Left ventricle myocardium inferior (tissue), 1 donor: Measurements from ENCODE around the gene CAPN2. TPM values are rescaled to one million over a fixed set of nuclear protein-coding genes. Genes with fewer than 3 reads are reported as not detected.

Experiments
- DNase-seq: peaks from one replicate; pipeline ENCODE4 v3.0.0-alpha.2; 2020
- H3K27ac ChIP-seq: fragments of 200-600 bp; replicated peaks from 2 replicates; pipeline ENCODE4 v1.8.0; 2021
- H3K27me3 ChIP-seq: fragments of 200-600 bp; 2 replicates; pipeline ENCODE4 v1.8.0; 2021; ENCODE audit warnings: low read depth
- H3K36me3 ChIP-seq: fragments of 200-600 bp; 2 replicates; pipeline ENCODE4 v1.8.0; 2021
- H3K4me1 ChIP-seq: fragments of 200-600 bp; 2 replicates; pipeline ENCODE4 v1.8.0; 2021
- H3K4me3 ChIP-seq: fragments of 200-600 bp; 2 replicates; pipeline ENCODE4 v1.8.0; 2021; ENCODE audit warnings: mild to moderate bottlenecking, moderate library complexity
- H3K9me3 ChIP-seq: fragments of 200-600 bp; replicated peaks from 2 replicates; pipeline ENCODE4 v1.8.0; 2021
- intact Hi-C: fragments of 100-400 bp; cut with micrococcal nuclease; formaldehyde crosslinking; loops from one replicate; pipeline ENCODE4 v1.11.0; 2022
- total RNA-seq: library from RNA; stranded (reverse); fragmentation: NEBNext Ultra II Directional; extraction: Animal tissue kit (Norgen Biotek cat#: 25700); gene quantifications from one replicate; pipeline ENCODE4 v1.2.1, GENCODE V29; 2021
- TF ChIP-seq, protein P1 (sequence below): fragments of 200-600 bp; IDR thresholded peaks from 2 replicates; pipeline ENCODE4 v1.8.0; 2021; ENCODE audit warnings: antibody characterized with exemption, mild to moderate bottlenecking, borderline replicate concordance
- donor health status: DM: no; HTN: yes; CAD: no; lungs with severe emphysema.

The CAPN2 gene
- total RNA-seq, 1 donor from 2014 or later, result 65.3 TPM

DNA sequence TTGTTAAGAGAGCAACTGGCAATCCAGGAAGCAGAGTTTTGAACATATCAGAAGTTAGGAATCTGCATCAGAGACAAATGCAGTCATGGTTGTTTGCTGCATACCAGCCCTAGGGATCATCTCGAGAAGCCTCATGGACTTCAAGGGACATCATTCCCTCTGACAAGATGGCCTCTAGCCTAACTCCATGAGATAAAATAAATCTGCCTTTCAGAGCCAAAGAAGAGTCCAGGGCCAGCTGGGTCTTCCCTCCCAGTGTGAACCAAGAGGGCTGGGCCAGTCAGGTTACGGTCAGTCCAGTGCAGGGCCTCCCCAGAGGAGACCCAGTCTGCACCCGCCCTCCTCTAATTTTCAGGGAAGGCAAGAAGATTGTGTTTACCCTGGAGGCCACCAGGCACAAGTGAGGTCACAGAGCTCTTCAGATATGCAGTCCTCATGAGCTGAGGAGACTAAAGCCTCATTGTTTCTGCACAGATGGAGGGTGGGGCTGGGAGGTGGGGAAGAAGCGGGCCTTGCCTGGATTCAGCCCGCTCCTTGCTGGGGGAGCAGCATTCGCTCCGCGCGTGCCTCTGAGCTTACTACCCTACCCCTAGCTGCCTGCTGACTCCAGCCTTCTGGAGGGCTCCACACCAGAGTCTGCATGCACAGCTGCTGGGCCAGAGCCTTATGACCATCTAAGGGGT, 52.8 kb downstream of the CAPN2 start:
- DNase-seq, result peak; percentile 74

DNA sequence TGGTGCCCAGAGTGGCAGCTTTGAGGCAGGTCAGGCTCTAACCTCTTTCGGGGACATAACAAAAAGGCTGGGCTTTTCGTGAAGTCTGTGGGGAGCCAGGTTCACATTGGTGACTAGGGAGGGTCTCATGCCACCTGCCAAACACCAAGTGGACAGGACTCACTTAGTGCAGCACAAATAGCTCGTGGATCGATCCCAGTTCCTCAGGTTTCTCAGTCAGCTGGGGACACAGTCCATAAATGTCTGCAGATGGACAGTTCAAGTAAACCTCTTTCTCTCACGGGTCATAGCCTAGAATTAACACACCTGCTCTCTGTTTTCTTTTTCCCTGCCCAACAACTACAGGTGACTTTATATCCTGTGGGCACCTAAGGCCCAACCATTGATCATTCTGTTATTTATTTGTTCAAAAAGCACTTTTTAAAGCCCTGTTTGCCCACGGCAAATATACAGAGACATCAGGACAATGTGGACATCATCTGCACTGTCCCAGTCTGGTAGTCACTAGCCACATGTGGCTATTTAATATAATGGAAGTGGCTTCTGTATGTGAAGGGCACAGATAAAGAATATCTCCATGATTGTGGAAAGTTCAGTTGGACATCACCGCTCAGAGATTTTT, 53.5 kb downstream of the CAPN2 start:
- Histone ChIP-seq H3K27me3 (no peaks in the 10 kb centered on the region), H3K27ac (peak overlapping the region; percentile 71), H3K4me3 (no peak overlapping the region), H3K36me3 (peaks cover 83% of the 10 kb centered on the region), H3K9me3 (no peaks in the 10 kb centered on the region), H3K4me1 (peaks cover 20% of the 10 kb centered on the region)
- intact Hi-C loops, result no loop called here
- DNase-seq, result no peak
- TF ChIP-seq, protein P1, sequence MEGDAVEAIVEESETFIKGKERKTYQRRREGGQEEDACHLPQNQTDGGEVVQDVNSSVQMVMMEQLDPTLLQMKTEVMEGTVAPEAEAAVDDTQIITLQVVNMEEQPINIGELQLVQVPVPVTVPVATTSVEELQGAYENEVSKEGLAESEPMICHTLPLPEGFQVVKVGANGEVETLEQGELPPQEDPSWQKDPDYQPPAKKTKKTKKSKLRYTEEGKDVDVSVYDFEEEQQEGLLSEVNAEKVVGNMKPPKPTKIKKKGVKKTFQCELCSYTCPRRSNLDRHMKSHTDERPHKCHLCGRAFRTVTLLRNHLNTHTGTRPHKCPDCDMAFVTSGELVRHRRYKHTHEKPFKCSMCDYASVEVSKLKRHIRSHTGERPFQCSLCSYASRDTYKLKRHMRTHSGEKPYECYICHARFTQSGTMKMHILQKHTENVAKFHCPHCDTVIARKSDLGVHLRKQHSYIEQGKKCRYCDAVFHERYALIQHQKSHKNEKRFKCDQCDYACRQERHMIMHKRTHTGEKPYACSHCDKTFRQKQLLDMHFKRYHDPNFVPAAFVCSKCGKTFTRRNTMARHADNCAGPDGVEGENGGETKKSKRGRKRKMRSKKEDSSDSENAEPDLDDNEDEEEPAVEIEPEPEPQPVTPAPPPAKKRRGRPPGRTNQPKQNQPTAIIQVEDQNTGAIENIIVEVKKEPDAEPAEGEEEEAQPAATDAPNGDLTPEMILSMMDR, result no peak

More for the DNA sequence above, 52.8 kb downstream of the CAPN2 start:
- peaks cover 83% of the 10 kb centered on the region for H3K36me3 ChIP-seq
- H3K4me1 ChIP-seq, result peaks cover 16% of the 10 kb centered on the region
- TF ChIP-seq, protein P1, result no peak
- intact Hi-C loops, result no loop called here
- H3K27ac ChIP-seq, result peak overlapping the region; percentile 71
- H3K9me3 ChIP-seq, result no peaks in the 10 kb centered on the region
- H3K4me3 ChIP-seq, result no peak overlapping the region
- H3K27me3 ChIP-seq, result no peaks in the 10 kb centered on the region

DNA sequence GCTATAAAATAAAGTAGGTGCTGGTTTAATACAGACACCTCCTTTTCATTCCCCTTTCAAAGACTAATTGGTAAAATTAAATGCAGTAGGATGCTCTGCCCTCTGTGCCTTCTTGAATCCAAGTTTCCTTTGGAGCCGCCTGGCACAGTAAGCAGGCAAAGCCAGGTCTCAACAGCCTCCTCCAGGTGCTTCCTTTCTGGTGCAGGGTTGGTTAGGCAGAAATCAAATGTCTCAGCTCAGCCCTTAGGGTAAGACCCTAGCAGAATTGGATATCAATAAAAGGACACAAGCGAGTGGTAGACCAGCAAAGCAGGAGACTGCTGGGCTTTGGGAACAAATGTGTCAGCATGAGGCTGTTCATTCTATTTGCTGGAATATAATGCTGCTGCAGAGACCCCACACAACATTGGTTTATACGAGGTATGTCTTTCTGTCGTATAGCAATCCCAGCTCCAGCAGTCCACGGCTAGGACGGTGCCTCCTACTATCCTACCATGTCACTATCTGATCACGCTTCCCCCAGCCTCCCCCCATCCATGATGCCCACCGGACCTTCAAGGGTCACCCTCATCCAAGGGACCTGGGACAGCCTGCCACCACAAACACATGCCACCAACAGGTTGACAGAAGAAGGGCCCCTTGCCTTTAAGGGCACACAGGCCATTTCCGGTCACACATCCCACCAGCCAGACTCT, 58.4 kb downstream of the CAPN2 start:
- intact Hi-C loops, result no loop called here
- Histone ChIP-seq H3K36me3 (peaks cover 72% of the 10 kb centered on the region), H3K4me1 (peaks cover 63% of the 10 kb centered on the region)

DNA sequence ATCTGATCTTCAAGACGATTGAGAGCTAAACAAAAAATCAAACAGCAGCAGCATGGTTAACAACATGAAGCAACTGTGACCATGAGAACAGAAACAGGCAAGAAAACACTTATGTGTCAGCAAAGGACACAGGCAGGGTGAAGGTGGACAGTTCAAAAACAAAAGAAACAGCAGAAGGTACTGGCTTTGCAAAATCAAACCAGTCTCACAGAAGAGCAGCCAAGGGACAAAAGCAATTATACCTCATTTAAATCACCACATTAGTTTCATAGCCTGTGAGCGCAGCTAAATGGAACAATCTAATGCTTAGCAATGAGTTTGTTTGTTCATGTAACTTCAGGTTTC, 59.1 kb downstream of the CAPN2 start:
- DNase-seq, result no peak
- Histone ChIP-seq H3K4me3 (peak overlapping the region; percentile 7), H3K9me3 (no peaks in the 10 kb centered on the region), H3K27ac (peak overlapping the region; percentile 74), H3K27me3 (no peaks in the 10 kb centered on the region), H3K36me3 (peaks cover 71% of the 10 kb centered on the region), H3K4me1 (peaks cover 69% of the 10 kb centered on the region)
- TF ChIP-seq, protein P1, result no peak
- intact Hi-C loops, result no loop called here

More for the DNA sequence above, 58.4 kb downstream of the CAPN2 start:
- TF ChIP-seq, protein P1, result no peak
- H3K27ac ChIP-seq, result peak overlapping the region; percentile 74
- no peaks in the 10 kb centered on the region for H3K9me3 ChIP-seq
- no peaks in the 10 kb centered on the region for H3K27me3 ChIP-seq
- DNase-seq, result no peak
- H3K4me3 ChIP-seq, result no peak overlapping the region

DNA sequence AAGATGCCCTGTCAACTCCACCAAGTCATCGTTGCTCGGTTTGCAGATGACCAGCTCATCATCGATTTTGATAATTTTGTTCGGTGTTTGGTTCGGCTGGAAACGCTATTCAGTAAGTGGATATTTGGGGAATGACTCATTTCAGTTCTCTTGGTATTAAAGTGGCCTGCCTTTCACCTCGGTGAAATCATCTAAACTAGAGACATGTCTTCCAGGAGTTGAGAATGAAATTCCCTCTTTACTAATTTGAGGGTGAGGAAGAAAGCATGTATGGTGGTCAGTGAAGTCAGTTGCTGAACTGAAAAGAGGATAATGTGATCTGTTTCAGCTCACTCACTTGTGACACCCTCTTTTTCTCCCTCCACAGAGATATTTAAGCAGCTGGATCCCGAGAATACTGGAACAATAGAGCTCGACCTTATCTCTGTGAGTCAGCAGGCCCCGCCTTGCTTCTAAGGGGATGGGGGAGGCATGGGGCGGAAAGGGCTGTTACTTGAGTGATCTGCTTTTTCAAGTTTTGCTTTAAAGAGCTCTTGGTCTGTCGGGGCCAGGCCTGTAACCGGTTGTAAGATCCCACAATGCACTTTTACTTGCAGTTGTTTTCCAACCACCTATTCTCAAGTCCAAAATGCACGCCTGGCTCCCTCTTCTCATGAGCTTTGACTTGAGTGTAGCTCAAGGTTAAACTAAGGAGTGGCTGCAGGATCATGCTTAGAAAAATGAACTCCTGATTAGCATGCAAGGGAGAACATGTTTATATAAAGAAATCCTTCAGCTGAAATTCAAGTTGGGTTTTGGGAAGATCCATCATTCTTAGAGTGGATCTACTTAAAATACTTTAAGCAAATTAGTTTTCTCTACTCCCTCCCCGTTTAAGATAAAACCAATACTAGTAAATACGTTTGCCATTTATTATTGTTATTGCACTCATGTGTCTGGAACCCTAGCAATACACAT, 59.8 kb downstream of the CAPN2 start:
- Histone ChIP-seq H3K27ac (peak overlapping the region; percentile 74), H3K4me1 (peaks cover 76% of the 10 kb centered on the region), H3K36me3 (peaks cover 65% of the 10 kb centered on the region), H3K4me3 (peak overlapping the region; percentile 7), H3K9me3 (no peaks in the 10 kb centered on the region), H3K27me3 (no peaks in the 10 kb centered on the region)
- TF ChIP-seq, protein P1, result no peak
- intact Hi-C loops, result no loop called here
- DNase-seq, result peak; percentile 70
